Right hindlimb (tissue), 1 donor: ENCODE measurements around the gene CRYBB3.
"Not testable (repeated sequence)": the region's sequence is repeated elsewhere in the genome, so short reads cannot be mapped to it uniquely, and the experiment has no call there.

ENCODE experiments used
- DNase-seq: peaks from one replicate; pipeline ENCODE4 v3.0.0-alpha.2; 2018

Gene CRYBB3

DNA sequence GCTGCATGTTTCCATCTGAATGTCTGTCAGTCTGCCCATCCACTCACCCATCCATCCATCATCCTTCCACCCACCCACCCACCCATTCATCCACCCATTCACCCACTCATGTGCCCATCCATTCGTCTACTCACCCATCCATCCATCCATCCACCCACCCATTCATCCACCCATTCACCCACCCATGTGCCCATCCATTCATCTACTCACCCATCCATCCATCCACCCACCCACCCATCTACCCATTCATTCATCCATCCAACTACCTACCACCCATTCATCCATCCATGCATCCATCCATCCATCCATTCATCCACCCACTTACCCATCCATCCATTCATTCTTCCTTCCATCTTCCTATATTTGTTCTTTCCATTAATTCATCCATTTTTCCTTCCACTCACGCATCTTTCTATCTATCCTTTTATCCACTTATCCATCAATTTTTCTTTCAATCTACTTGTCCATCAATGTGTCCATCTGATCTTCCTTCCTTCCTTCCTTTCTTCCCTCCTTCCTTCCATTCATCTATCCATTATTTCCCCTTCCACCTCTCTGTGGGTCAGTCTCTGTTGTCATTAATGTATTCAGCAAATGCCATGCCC is 8.0 kb downstream of the CRYBB3 start:
- DNase-seq: no peak

GRCh38 chr22:25208328-25208727 is 8.7 kb downstream of the CRYBB3 start:
- DNase-seq: no peak

DNA sequence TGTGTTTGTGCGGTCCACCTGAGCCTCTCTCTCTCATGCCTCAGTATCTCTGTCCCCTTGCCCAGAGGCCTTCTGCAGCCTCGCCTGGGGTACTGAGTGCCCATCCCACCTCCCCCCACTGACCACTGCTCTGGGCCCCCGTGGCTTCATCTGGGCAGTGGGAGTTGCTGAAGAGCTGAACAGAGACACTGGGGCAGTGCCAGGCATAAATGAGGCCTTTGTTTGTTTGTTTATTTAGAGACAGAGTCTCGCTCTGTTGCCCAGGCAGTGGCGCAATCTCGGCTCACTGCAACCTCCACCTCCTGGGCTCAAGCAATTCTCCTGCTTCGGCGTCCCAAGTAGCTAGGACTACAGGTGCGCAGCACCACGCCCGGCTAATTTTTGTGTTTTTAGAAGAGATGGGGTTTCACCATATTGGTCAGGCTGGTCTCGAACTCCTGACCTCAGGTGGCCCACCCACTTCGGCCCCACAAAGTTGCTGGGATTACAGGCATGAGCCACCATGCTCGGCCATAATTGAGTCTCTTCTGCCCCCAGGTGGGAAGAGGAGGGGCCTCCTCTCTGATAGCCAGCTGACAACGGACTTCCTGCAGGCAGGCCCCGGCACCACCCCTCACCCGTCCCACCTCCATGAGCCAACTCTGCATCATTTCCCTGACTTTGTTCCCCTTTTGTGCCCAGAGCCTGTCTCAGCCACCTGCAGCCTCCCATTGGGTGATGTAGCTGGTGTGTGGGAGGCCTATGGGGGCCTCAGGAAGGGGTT is 9.3 kb downstream of the CRYBB3 start:
- no peak for DNase-seq

- no peak for DNase-seq
Measured at GRCh38 chr22:25210793-25211192, 11.1 kb downstream of the CRYBB3 start.

- no peak for DNase-seq
Measured at GRCh38 chr22:25212337-25212736, 12.7 kb downstream of the CRYBB3 start.

DNA sequence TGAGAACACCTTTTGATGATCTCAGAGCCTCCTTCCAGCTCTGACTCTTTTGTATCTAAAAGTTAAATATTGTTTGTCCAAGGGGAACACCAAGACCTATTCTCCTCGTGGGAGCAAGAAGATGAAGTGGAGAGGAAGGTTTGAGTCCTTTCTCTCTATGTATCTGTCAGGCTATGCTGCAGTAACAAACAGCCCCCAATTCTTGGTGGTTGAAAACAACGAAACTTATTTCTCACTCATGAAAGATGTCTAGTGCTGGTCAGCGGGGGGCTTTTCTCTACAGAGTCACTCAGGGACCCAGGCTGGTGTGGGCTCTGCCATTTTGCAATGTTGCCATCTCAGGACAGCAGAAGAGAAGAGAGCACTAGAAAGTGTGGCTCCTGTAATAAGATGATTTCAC is 13.6 kb downstream of the CRYBB3 start:
- no peak for DNase-seq

DNA sequence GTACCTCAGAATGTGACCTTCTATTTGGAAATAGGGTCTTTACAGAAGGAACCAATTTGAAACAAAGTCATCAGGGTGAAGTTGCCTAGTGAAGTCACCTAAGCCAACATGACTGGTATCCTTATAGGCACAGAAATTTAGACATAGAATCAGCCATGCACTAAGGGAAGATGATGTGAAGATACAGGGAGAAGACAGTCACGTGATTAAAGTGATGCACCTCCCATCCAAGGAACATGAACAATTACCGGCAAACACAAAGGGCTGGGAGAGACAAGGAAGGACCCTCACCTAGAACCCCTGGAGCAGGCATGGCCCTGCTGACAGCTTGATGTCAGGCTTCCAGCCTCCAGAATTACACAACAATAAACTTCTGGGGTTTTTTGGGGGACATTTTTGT is 16.6 kb downstream of the CRYBB3 start:
- no peak for DNase-seq

DNA sequence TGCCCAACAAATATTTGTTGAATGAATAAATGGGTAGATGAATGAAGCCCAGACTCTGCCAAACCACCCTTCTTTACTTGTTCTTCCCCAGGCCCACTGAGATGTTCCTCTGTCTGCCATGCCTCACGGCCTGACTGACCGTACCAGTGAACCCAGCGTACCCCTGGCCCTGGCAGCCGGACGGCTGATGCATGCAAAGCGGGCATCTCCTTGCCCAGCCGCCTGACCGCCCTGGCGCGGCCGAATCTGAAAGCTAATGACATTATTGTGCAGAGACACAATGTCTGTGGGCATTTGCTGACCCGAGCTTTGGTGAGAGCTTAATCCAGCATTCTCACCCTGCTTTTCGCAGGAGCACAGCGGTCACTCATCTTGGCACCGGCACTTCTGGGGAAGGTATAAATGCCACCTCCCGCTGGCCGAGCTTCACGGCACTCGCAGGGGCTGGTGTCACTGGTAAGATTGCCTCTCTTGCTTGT is 19.6 kb downstream of the CRYBB3 start, which contains the start of gene CRYBB2:
TSS of gene CRYBB2 (plus strand) at position 429 of the 479 bp plus-strand sequence. CDS start 1,791 bp downstream, outside the sequence.
- no peak for DNase-seq

GRCh38 chr22:25219948-25220442 is 20.3 kb downstream of the CRYBB3 start:
- DNase-seq: no peak

DNA sequence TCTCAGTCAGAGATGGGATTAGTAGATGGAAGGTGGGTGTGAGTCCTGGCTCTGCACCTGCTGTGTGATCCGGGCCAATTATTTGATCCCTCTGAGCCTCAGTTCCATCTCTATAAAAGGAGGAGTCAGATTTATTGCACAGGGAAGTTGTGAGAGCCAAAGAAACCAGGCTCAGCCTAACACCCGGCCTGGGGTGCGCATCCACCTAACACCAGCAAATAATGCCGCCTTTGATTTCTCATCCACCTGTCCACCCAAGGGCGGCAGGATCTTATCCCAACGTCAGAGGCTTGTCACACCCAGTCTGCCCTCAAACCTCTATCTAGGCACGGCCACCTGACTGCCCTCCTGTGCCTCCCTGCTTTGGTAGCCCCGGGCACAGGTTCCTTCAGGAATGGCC is 22.1 kb downstream of the CRYBB3 start:
- DNase-seq: no peak

- no peak for DNase-seq
Measured at GRCh38 chr22:25223269-25223850, 23.7 kb downstream of the CRYBB3 start.

DNA sequence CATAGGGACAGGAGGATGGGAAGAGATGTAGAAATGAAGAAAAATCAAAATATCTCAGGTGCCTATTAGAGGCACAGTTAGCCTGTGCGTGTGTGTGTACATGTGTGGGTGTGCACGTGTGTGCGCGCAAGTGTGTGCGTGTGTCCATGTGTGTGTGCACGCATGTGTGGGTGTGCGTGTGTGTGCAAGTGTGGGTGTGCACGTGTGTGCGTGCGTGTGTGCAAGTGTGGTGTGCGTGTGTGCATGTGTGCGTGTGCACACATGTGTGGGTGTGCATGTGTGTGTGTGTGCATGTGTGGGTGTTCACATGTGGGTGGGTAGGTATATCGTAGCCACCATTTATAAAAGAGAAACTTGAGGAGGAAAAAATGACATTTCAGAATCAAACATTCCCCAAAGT is 29.2 kb downstream of the CRYBB3 start:
- no peak for DNase-seq

DNA sequence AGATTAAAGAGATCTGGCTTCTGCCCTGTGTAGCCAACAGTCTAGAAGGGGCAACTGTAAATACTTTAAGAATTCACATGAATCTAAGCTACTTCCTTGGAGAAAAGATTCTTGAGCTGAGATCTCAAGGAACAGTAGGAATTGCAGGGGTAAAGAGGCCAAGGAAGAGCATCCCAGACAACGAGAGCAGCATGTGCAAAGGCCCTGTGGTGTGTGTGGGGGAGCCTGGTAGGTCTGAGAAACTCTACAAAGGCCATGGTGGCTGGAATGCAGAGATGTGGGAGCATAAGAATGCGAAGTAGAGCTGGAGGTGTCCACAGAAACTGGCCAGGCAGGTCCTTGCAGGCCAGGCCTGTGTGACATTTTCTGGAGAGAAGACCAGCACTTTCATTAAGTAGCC is 31.1 kb downstream of the CRYBB3 start:
- DNase-seq: not testable (repeated sequence)

DNA sequence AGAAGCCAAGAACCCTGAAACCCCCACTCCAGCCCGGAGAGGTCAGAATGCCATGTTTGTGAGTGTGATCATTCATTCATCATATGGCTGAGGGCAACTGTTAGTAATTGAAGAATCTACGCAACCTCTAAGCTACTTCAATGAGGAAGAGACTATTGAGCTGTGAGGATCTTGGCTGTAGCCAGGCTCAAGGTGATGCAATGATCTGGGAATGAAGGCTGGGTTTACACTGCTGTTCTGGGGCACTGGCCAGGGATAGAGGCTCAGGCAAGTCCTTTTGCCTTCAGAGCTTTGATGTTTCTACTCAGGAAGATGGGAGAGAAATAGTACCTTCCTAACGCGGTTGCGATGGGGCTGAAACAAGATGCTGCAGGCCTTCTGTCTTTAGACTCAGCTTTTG is 32.6 kb downstream of the CRYBB3 start:
- no peak for DNase-seq

DNA sequence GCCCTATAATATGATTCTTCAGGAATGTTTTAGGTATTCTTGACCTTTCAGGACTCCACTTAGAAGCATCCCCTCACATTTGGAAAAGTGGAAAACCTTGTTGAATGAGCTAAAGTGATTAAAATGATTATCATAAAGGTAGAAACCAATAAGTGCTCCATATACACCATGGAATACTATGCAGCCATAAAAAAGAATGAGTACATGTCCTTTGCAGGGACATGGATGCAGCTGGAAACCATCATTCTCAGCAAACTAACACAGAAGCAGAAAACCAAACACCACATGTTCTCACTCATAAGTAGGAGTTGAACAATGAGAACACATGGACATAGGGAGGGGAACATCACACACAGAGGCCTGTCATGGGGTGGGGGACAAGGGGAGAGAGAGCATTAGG is 34.0 kb downstream of the CRYBB3 start:
- DNase-seq: not testable (repeated sequence)

DNA sequence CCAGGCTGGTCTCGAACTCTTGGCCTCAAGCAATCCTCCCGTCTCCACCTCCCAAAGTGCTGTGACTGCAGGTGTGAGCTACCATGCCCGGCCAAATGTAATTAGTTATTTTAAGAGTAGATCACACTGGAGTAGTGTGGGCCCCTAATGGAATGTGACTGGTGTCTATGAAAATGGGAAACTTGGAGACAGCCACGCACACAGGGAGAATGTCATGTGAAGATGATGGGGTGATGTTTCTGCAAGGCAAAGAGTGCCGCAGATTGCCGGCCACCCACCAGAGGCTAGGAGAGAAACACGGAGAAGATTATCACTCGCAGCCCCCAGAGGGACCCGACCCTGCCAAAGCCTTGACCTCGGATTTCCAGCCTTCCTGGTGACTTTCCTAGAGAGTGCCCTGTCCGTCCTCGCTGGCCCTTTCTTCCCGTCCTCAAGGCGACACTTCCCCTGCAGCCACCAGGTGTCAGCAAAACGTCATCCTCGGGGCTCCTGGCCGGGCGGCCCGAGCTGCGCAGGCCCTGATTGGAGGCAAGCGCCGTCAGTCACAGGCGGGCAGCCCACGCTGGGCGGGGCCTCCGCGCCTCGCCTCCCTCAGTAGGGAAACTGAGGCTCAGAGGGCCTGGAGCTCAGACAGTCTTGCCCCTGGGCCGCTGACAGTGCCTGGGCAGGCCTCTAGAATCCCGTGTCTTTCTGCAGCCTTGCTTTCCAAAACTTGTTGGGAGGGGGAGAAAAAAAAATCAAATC is 36.1 kb downstream of the CRYBB3 start:
- DNase-seq: peak; percentile 79

- DNase-seq: no peak
Measured at GRCh38 chr22:25236417-25236816, 36.8 kb downstream of the CRYBB3 start.

DNA sequence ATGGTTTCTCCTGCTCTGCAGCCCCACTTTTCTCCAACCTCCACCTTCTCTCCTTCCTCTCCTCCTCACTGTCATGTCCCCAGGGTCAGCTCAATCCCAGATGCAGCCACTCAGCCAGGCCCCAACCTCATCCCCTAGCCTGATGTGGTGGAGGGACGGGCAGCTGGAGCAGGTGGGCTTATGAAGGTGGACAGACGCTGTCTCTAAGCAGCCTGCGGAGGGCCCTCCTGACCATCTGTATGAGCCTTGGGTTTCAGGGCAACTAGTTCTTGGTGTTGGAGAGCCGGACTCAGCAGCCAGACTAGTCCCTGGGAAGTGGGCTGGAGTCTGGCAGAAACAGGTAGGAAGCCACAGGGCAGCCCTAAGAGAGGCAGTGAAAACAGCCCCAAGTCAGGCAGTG is 37.8 kb downstream of the CRYBB3 start:
- DNase-seq: no peak

GRCh38 chr22:25238058-25238457 is 38.4 kb downstream of the CRYBB3 start:
- DNase-seq: not testable (repeated sequence)

DNA sequence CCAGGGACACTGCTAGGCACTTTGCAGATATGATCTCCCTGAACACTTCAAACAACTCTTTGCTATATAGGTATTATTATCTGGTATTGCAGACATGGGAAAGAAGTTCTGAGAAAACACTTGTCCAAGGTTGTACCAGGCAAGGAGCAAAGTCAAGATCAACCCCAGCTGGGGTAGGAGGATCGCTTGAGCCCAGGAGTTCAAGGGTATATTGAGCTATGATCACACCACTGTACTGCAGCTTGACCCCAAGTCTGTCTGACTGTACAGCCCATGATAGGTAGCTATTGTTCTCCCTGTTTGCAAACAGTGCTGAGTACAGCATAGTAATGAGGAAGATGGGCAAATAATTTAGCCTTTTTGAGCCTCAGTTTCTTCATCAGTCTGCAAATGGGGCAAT is 55.5 kb downstream of the CRYBB3 start:
- not testable (repeated sequence) for DNase-seq
